Activated CD4-positive, alpha-beta T cell treated with anti-CD3 and anti-CD28 coated beads, Interleukin-2, Interleukin-4, amounts not matched to agents 100 ng/mL and 50 ng/mL, durations not matched to agents 16 hours and 8 hours (primary cell): Measurements from ENCODE around the gene KIF25.

Experiments
- DNase-seq: peaks from one replicate; pipeline ENCODE4 v3.0.0-alpha.2; 2020; ENCODE audit warnings: low spot score

KIF25 gene

GRCh38 chr6:168090064-168090690 is 92.7 kb downstream of the KIF25 start:
- no peak for DNase-seq

GRCh38 chr6:168090706-168091105 is 93.2 kb downstream of the KIF25 start:
- DNase-seq: no peak

- DNase-seq: no peak
Measured at GRCh38 chr6:168091381-168092264, 94.2 kb downstream of the KIF25 start.

DNA sequence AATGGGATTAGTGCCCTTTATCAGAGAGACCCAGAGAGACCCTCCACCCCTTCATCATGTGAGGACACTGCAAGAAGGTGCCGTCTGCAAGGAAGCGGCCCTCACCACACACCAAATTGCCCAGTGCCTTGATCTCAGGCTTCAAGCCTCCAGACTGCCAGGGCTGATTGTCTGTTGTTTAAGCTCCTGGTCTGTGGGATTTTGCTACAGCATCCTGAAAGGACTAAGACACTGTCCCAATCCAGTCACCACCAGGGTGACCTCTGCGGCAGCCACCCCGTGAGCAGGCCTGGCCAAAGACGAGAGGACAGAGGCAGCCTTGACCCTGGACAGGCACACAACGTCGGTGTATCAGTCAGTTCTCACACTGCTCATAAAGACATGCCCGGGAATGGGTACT is 95.1 kb downstream of the KIF25 start:
- DNase-seq: no peak

DNA sequence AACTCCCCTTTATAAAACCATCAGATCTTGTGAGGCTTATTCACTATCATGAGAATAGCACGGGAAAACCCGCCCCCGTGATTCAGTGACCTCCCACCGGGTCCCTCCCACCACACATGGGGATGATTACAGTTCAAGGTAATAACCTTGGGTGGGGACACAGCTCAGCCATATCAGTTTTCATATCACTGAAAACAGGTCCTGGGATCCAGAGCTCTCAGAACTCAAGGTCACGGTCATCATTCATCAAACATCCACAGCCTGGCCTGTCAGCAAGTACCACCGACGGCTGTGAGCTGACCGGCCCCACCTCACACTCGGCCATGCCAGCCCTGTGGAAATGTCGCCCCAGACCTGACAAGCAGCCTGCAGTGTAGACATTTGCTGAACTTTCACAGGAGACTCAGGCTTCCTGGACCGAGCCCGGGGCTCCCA is 95.6 kb downstream of the KIF25 start:
- no peak for DNase-seq

DNA sequence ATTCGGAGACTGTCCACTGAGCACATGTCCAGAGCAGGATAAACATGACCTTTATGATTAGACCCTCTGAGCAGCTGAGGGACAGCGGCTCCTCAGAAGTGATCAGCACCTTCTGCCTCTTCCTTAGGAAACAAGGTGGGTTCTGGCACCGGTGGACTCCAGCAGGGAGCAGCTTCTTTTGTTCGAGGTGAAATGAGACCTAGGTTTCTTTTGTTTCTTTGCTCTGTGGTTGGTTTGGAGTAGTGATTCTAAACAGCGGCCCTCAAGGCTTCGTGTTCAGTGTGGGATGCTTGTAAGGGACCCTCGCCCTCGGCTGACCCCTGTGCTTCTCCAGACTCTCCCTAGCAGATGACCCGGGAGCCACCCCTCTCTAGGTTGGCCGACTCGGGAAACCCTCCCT is 96.2 kb downstream of the KIF25 start:
- DNase-seq: no peak
